ENCODE results near the gene MMD. TPM values are rescaled to one million over a fixed set of nuclear protein-coding genes. Genes with fewer than 3 reads are reported as not detected.

MMD gene
- total and polyA plus RNA-seq, 2 of the 13 experiments (the other 11 are each of a cell fraction or from before 2014, with no cell fraction given) = 121 to 225 TPM

DNA sequence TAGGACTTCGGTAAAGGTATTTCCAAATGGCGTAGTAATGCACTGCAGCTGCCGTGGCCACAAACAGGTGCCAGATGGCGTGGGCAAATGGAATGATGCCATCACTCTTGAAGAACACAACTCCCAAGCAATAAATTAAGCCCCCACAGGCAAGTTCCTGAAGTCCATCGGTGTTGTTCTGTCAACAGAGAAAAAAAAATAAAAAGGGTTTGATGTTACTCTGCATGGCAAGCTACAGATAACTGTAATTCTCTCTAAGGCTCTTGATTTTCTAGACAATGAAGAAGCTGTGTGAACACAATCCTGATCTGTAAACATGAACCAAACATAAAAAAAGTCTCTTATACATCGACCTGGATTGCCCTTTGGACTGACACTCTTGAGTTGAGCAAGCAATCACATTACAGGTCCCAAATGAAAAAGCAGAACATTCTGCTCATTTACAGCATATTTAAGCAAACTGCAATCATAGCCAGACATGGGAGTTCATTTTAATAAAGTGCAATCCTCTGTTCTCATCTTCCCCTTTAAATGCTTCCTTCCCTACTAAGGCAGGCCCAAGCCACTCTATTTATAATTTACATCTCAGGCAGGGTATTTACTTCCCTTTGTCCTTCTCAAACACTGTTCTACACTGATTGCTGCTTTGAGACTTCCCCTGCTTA is 27.1 kb downstream of the MMD start (continued):
- TF ChIP-seq TP53 (CRISPR knock-in tag; conservative IDR thresholded peaks at IDR 0.05) (no peak; the same call in 1 of the 2 replicates), RBM39 (IDR thresholded peaks at IDR 0.05; ENCODE audit: low read depth, low read length, poor library complexity, severe bottlenecking) (no peak), CHD4 (IDR thresholded peaks at IDR 0.05; ENCODE audit: borderline replicate concordance, low read length) (no peak), ZNF33A (CRISPR knock-in tag; IDR thresholded peaks at IDR 0.05; ENCODE audit: borderline replicate concordance) (peak; percentile 70; the same call in 1 of the 2 replicates), ZNF562 (CRISPR knock-in tag; IDR thresholded peaks at IDR 0.05; ENCODE audit: borderline replicate concordance) (no peak), SETDB1 (CRISPR knock-in tag; IDR thresholded peaks at IDR 0.05; ENCODE audit: borderline replicate concordance) (no peak), DNMT3B (CRISPR knock-in tag; conservative IDR thresholded peaks at IDR 0.05) (no peak; the same call in 1 of the 2 replicates), NFIB (CRISPR knock-in tag; IDR thresholded peaks at IDR 0.05; ENCODE audit: borderline replicate concordance) (no peak), ZNF296 (CRISPR knock-in tag; conservative IDR thresholded peaks at IDR 0.05) (no peak), ATF7 (IDR thresholded peaks at IDR 0.05) (no peak), ATF7 (CRISPR knock-in tag; IDR thresholded peaks at IDR 0.05) (no peak), ZNF792 (CRISPR knock-in tag; IDR thresholded peaks at IDR 0.05) (no peak), NFYC (CRISPR knock-in tag; IDR thresholded peaks at IDR 0.05) (no peak), ZNF121 (CRISPR knock-in tag; IDR thresholded peaks at IDR 0.05) (no peak), ZNF224 (CRISPR knock-in tag; IDR thresholded peaks at IDR 0.05) (no peak), ZNF138 (CRISPR knock-in tag; IDR thresholded peaks at IDR 0.05; ENCODE audit: low read depth) (no peak), THAP11 (CRISPR knock-in tag; IDR thresholded peaks at IDR 0.05) (peak; percentile 71), ZMYM4 (CRISPR knock-in tag; IDR thresholded peaks at IDR 0.05) (peak; percentile 68), ZBTB8A (CRISPR knock-in tag; IDR thresholded peaks at IDR 0.05; ENCODE audit: borderline replicate concordance, low read depth) (no peak), SALL1 (CRISPR knock-in tag; IDR thresholded peaks at IDR 0.05) (peak; percentile 71), ZNF598 (CRISPR knock-in tag; IDR thresholded peaks at IDR 0.05; ENCODE audit: borderline replicate concordance) (no peak), NFATC3 (CRISPR knock-in tag; IDR thresholded peaks at IDR 0.05) (no peak), TBL1XR1 (IDR thresholded peaks at IDR 0.05; ENCODE audit: borderline replicate concordance, low read length, partially characterized antibody) (peak; percentile 52), ISX (CRISPR knock-in tag; conservative IDR thresholded peaks at IDR 0.05) (0 out of 2 replicates have a peak, but pooled peaks have one; percentile 48)
- TF ChIP-seq, protein P1, sequence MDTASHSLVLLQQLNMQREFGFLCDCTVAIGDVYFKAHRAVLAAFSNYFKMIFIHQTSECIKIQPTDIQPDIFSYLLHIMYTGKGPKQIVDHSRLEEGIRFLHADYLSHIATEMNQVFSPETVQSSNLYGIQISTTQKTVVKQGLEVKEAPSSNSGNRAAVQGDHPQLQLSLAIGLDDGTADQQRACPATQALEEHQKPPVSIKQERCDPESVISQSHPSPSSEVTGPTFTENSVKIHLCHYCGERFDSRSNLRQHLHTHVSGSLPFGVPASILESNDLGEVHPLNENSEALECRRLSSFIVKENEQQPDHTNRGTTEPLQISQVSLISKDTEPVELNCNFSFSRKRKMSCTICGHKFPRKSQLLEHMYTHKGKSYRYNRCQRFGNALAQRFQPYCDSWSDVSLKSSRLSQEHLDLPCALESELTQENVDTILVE (CRISPR knock-in tag; IDR thresholded peaks at IDR 0.05) = peak; percentile 35; the same call in 1 of the 2 replicates
- TF ChIP-seq, protein P2, sequence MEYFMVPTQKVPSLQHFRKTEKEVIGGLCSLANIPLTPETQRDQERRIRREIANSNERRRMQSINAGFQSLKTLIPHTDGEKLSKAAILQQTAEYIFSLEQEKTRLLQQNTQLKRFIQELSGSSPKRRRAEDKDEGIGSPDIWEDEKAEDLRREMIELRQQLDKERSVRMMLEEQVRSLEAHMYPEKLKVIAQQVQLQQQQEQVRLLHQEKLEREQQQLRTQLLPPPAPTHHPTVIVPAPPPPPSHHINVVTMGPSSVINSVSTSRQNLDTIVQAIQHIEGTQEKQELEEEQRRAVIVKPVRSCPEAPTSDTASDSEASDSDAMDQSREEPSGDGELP (IDR thresholded peaks at IDR 0.05; ENCODE audit: borderline replicate concordance, low read depth) = no peak
- TF ChIP-seq, protein P3, sequence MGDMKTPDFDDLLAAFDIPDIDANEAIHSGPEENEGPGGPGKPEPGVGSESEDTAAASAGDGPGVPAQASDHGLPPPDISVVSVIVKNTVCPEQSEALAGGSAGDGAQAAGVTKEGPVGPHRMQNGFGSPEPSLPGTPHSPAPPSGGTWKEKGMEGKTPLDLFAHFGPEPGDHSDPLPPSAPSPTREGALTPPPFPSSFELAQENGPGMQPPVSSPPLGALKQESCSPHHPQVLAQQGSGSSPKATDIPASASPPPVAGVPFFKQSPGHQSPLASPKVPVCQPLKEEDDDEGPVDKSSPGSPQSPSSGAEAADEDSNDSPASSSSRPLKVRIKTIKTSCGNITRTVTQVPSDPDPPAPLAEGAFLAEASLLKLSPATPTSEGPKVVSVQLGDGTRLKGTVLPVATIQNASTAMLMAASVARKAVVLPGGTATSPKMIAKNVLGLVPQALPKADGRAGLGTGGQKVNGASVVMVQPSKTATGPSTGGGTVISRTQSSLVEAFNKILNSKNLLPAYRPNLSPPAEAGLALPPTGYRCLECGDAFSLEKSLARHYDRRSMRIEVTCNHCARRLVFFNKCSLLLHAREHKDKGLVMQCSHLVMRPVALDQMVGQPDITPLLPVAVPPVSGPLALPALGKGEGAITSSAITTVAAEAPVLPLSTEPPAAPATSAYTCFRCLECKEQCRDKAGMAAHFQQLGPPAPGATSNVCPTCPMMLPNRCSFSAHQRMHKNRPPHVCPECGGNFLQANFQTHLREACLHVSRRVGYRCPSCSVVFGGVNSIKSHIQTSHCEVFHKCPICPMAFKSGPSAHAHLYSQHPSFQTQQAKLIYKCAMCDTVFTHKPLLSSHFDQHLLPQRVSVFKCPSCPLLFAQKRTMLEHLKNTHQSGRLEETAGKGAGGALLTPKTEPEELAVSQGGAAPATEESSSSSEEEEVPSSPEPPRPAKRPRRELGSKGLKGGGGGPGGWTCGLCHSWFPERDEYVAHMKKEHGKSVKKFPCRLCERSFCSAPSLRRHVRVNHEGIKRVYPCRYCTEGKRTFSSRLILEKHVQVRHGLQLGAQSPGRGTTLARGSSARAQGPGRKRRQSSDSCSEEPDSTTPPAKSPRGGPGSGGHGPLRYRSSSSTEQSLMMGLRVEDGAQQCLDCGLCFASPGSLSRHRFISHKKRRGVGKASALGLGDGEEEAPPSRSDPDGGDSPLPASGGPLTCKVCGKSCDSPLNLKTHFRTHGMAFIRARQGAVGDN (CRISPR knock-in tag; IDR thresholded peaks at IDR 0.05) = no peak
